Measurements from ENCODE around the gene IGHMBP2.

The IGHMBP2 gene

GRCh38 chr11:68968306-68969250, 64.9 kb downstream of the IGHMBP2 start:
- TF ChIP-seq RAD21 (IDR thresholded peaks at IDR 0.05; ENCODE audit: low read depth) (peak; percentile 20; the same call in 1 of the 2 replicates), TCF12 (IDR thresholded peaks at IDR 0.05; ENCODE audit: low read depth) (no peak), USF1 (IDR thresholded peaks at IDR 0.05) (no peak), CEBPB (IDR thresholded peaks at IDR 0.05) (no peak)

GRCh38 chr11:68969386-68969785, 65.7 kb downstream of the IGHMBP2 start:
- no peak for TF ChIP-seq TAF1 (IDR thresholded peaks at IDR 0.05; ENCODE audit: low read depth)

GRCh38 chr11:68970921-68971636, 67.4 kb downstream of the IGHMBP2 start:
- TF ChIP-seq ZBTB7A (IDR thresholded peaks at IDR 0.05; ENCODE audit: low read depth) (no peak), MAX (IDR thresholded peaks at IDR 0.05) (no peak), EGR1 (IDR thresholded peaks at IDR 0.05) (no peak), CREB1 (IDR thresholded peaks at IDR 0.05; ENCODE audit: low read depth) (no peak), TEAD4 (IDR thresholded peaks at IDR 0.05) (no peak)

- TF ChIP-seq TCF12 (IDR thresholded peaks at IDR 0.05; ENCODE audit: low read depth) (no peak), NFIC (IDR thresholded peaks at IDR 0.05) (no peak), TEAD4 (IDR thresholded peaks at IDR 0.05) (no peak), EGR1 (IDR thresholded peaks at IDR 0.05) (no peak), EP300 (IDR thresholded peaks at IDR 0.05; ENCODE audit: borderline replicate concordance) (no peak), YY1 (IDR thresholded peaks at IDR 0.05; ENCODE audit: low read depth) (no peak), ZBTB7A (IDR thresholded peaks at IDR 0.05; ENCODE audit: low read depth) (no peak), RAD21 (IDR thresholded peaks at IDR 0.05; ENCODE audit: low read depth) (no peak), REST (IDR thresholded peaks at IDR 0.05; ENCODE audit: low read depth) (no peak), TAF1 (IDR thresholded peaks at IDR 0.05; ENCODE audit: low read depth) (no peak), USF1 (IDR thresholded peaks at IDR 0.05) (no peak), FOXM1 (IDR thresholded peaks at IDR 0.05; ENCODE audit: borderline replicate concordance, low read depth) (no peak), CEBPB (IDR thresholded peaks at IDR 0.05) (no peak), CREB1 (IDR thresholded peaks at IDR 0.05; ENCODE audit: low read depth) (no peak)
Measured at GRCh38 chr11:68973219-68973618, 69.5 kb downstream of the IGHMBP2 start.

GRCh38 chr11:68974421-68975194, 70.9 kb downstream of the IGHMBP2 start:
- peak; percentile 96 for TF ChIP-seq USF1 (IDR thresholded peaks at IDR 0.05)
- TF ChIP-seq TAF1 (IDR thresholded peaks at IDR 0.05; ENCODE audit: low read depth): no peak
- TF ChIP-seq YY1 (IDR thresholded peaks at IDR 0.05; ENCODE audit: low read depth): peak; percentile 81

- no peak for TF ChIP-seq TCF12 (IDR thresholded peaks at IDR 0.05; ENCODE audit: low read depth)
- TF ChIP-seq ZBTB7A (IDR thresholded peaks at IDR 0.05; ENCODE audit: low read depth): no peak
- no peak for TF ChIP-seq TAF1 (IDR thresholded peaks at IDR 0.05; ENCODE audit: low read depth)
- no peak for TF ChIP-seq RAD21 (IDR thresholded peaks at IDR 0.05; ENCODE audit: low read depth)
- no peak for TF ChIP-seq FOXM1 (IDR thresholded peaks at IDR 0.05; ENCODE audit: borderline replicate concordance, low read depth)
- TF ChIP-seq CEBPB (IDR thresholded peaks at IDR 0.05): no peak
- TF ChIP-seq CREB1 (IDR thresholded peaks at IDR 0.05; ENCODE audit: low read depth): no peak
- TF ChIP-seq MAX (IDR thresholded peaks at IDR 0.05): no peak
- no peak for TF ChIP-seq USF1 (IDR thresholded peaks at IDR 0.05)
- TF ChIP-seq NFIC (IDR thresholded peaks at IDR 0.05): no peak
Measured at GRCh38 chr11:68976095-68976494, 72.4 kb downstream of the IGHMBP2 start.

Measured in Ishikawa (cell line).